ENCODE measurements around the gene DRP2. TPM values are rescaled to one million over a fixed set of nuclear protein-coding genes. Genes with fewer than 3 reads are reported as not detected.

Gene DRP2
- total and polyA plus RNA-seq, 3 donors from 2014 or later = 0.82 to 1.7 (median 1.6) TPM

- intact Hi-C loops (cut with DNase I; ENCODE audit: low total_unique reads) = no loop called here
- no peak overlapping the region for H3K27ac ChIP-seq
- no peak for DNase-seq
- H3K4me1 ChIP-seq = no peaks in the 10 kb centered on the region
- no peaks in the 10 kb centered on the region for H3K27me3 ChIP-seq
- H3K36me3 ChIP-seq (ENCODE audit: low read depth, missing control alignments) = no peaks in the 10 kb centered on the region
- H3K9me3 ChIP-seq = no peaks in the 10 kb centered on the region
- no peak overlapping the region for H3K4me3 ChIP-seq
- TF ChIP-seq CTCF (IDR thresholded peaks at IDR 0.05) (no peak), POLR2A (IDR thresholded peaks at IDR 0.05) (no peak)
- WGBS, 2 donors = 36 to 57% methylated on average over 3 to 4 of the region's 4 CpGs
Observed at GRCh38 chrX:101208152-101208905, 11.3 kb upstream of the DRP2 start.

GRCh38 chrX:101210630-101211029, 9.0 kb upstream of the DRP2 start:
- Histone ChIP-seq H3K27me3 (no peaks in the 10 kb centered on the region), H3K36me3 (ENCODE audit: low read depth, missing control alignments) (no peaks in the 10 kb centered on the region), H3K27ac (no peak overlapping the region), H3K4me3 (no peak overlapping the region), H3K4me1 (no peaks in the 10 kb centered on the region), H3K9me3 (no peaks in the 10 kb centered on the region)
- WGBS, 2 donors = 71 to 79% methylated on average over 1 of the region's 1 CpG
- intact Hi-C loops (cut with DNase I; ENCODE audit: low total_unique reads) = no loop called here
- TF ChIP-seq POLR2A (IDR thresholded peaks at IDR 0.05) (no peak), CTCF (IDR thresholded peaks at IDR 0.05) (no peak)
- no peak for DNase-seq

DNA sequence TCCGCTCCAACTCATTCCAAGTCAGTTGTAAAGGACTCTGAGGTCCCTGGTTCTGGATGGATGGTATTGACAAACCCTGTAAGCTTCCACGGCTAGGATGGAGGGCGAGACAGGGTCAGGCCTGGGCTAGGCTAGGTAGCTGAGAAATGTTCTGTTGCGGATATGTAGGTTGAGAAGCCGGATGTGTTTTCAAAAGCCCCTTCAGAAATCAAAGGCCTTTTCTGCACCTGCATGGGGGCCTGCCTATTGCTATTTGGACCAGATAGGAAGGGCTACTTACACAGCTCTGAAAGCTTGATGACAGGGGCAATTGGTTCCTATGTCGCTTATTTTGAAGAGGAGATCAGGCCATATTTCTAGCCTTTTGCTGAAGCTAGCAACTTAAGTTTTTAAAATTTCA, 1.9 kb upstream of the DRP2 start:
- H3K9me3 ChIP-seq = no peaks in the 10 kb centered on the region
- no peaks in the 10 kb centered on the region for H3K36me3 ChIP-seq (ENCODE audit: low read depth, missing control alignments)
- H3K4me1 ChIP-seq = no peaks in the 10 kb centered on the region
- no peak for DNase-seq
- no peak for TF ChIP-seq CTCF (IDR thresholded peaks at IDR 0.05)
- TF ChIP-seq POLR2A (IDR thresholded peaks at IDR 0.05) = no peak
- H3K4me3 ChIP-seq = no peak overlapping the region
- WGBS, 2 donors = 99% methylated on average over 6 of the region's 6 CpGs; no CpG with 5 or more reads in 1 of the 2 donors
- H3K27me3 ChIP-seq = no peaks in the 10 kb centered on the region
- intact Hi-C loops (cut with DNase I; ENCODE audit: low total_unique reads) = no loop called here
- no peak overlapping the region for H3K27ac ChIP-seq

GRCh38 chrX:101219864-101220346, 319 bp downstream of the DRP2 start:
- Histone ChIP-seq H3K27ac (no peak overlapping the region), H3K4me3 (no peak overlapping the region), H3K4me1 (no peaks in the 10 kb centered on the region), H3K9me3 (no peaks in the 10 kb centered on the region), H3K36me3 (ENCODE audit: low read depth, missing control alignments) (no peaks in the 10 kb centered on the region), H3K27me3 (no peaks in the 10 kb centered on the region)
- intact Hi-C loops (cut with DNase I; ENCODE audit: low total_unique reads) = no loop called here
- TF ChIP-seq POLR2A (IDR thresholded peaks at IDR 0.05) (no peak), CTCF (IDR thresholded peaks at IDR 0.05) (no peak)
- 45 to 64% methylated on average over 11 of the region's 12 CpGs for WGBS, 2 donors
- DNase-seq = no peak
